Measurements from ENCODE around the gene ITGB1BP1. TPM values are rescaled to one million over a fixed set of nuclear protein-coding genes. Genes with fewer than 3 reads are reported as not detected.

Gene ITGB1BP1
- total and polyA plus RNA-seq, 10 of the 15 experiments (the other 5 are each of a cell fraction or from before 2014, with no cell fraction given), result 50.2 to 273 (median 97.2) TPM

GRCh38 chr2:9384521-9384920 lies 38.8 kb downstream of the ITGB1BP1 start (continued):
- TF ChIP-seq KAT2A (conservative IDR thresholded peaks at IDR 0.05; ENCODE audit: control insufficient read depth, low read depth, low read length) (no peak), STAT1 (conservative IDR thresholded peaks at IDR 0.05) (no peak), MYB (IDR thresholded peaks at IDR 0.05; ENCODE audit: borderline replicate concordance, low read depth, low read length) (no peak)
- TF ChIP-seq, protein P1, sequence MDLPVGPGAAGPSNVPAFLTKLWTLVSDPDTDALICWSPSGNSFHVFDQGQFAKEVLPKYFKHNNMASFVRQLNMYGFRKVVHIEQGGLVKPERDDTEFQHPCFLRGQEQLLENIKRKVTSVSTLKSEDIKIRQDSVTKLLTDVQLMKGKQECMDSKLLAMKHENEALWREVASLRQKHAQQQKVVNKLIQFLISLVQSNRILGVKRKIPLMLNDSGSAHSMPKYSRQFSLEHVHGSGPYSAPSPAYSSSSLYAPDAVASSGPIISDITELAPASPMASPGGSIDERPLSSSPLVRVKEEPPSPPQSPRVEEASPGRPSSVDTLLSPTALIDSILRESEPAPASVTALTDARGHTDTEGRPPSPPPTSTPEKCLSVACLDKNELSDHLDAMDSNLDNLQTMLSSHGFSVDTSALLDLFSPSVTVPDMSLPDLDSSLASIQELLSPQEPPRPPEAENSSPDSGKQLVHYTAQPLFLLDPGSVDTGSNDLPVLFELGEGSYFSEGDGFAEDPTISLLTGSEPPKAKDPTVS (IDR thresholded peaks at IDR 0.05; ENCODE audit: low read depth, low read length), result no peak

GRCh38 chr2:9382604-9383235 lies 40.6 kb downstream of the ITGB1BP1 start:
- intact Hi-C loops (cut with micrococcal nuclease; ENCODE audit: unreplicated experiment), result no loop called here
- no TSS peak for BruUV-seq (replicated peaks)
- SMC1A ChIA-PET (ENCODE audit: uncharacterized antibody, unreplicated experiment), result interaction anchor here (1.1 kb wide), 1 partner anchor 25 kb away, joined by 3 read pairs; no protein-coding TSS in a partner anchor
- H3K4me1 ChIP-seq (ENCODE audit: control insufficient read depth, insufficient read depth, low read length), result no peaks in the 10 kb centered on the region
- H3K27me3 ChIP-seq (replicated peaks in 1 of 2; ENCODE audit: control insufficient read depth in 2 of 2, insufficient read depth in 2 of 2, low read length in 1 of 2), result peaks cover 0 to 2% of the 10 kb centered on the region in 2 experiments; a peak in 1 of 4 replicates
- ATAC-seq (no peak), FAIRE-seq (no peak), DNase-seq (ENCODE audit: low read depth, low spot score) (no peak)
- no peak overlapping the region for H3K9ac ChIP-seq (ENCODE audit: control insufficient read depth, insufficient read depth, low read length)
- H3K4me2 ChIP-seq (ENCODE audit: control insufficient read depth, insufficient read depth), result no peak overlapping the region
- H3K79me2 ChIP-seq (ENCODE audit: control insufficient read depth, insufficient read depth, low read length), result no peaks in the 10 kb centered on the region
- RAD21 ChIA-PET (ENCODE audit: unreplicated experiment), result no interaction called here
- POLR2A ChIA-PET, result no interaction called here
- 22% methylated on average over 6 of the region's 6 CpGs for WGBS (ENCODE audit: insufficient coverage, insufficient replicate concordance, low lambda C conversion rate, missing lambda C conversion rate)
- H2AFZ ChIP-seq (ENCODE audit: control insufficient read depth, low read depth, low read length), result no peak overlapping the region
- H4K20me1 ChIP-seq (ENCODE audit: control insufficient read depth, insufficient read depth), result no peaks in the 10 kb centered on the region
- CTCF ChIA-PET, result no interaction called here
- H3K9me3 ChIP-seq (replicated peaks; ENCODE audit: control insufficient read depth, insufficient read depth, low read length), result no peaks in the 10 kb centered on the region; the same call in 2 of the 3 replicates
- H3K36me3 ChIP-seq (ENCODE audit: control insufficient read depth in 2 of 2, insufficient read depth in 2 of 2, low read length in 1 of 2), result no peaks in the 10 kb centered on the region
- H3K4me3 ChIP-seq, result no peak overlapping the region
- in situ Hi-C loops (cut with MboI), result no loop called here
- H3K27ac ChIP-seq (ENCODE audit: control insufficient read depth, insufficient read depth), result no peak overlapping the region
- TF ChIP-seq IKZF1 (conservative IDR thresholded peaks at IDR 0.05) (no peak), RUNX3 (IDR thresholded peaks at IDR 0.05; ENCODE audit: low read length) (no peak), EP300 (IDR thresholded peaks at IDR 0.05; ENCODE audit: borderline replicate concordance in 1 of 2, control insufficient read depth in 1 of 2, low read depth in 2 of 2, low read length in 2 of 2) (no peak), ZNF217 (IDR thresholded peaks at IDR 0.05) (no peak), ZBTB40 (IDR thresholded peaks at IDR 0.05; ENCODE audit: borderline replicate concordance) (no peak), SMC3 (IDR thresholded peaks at IDR 0.05; ENCODE audit: borderline replicate concordance, low read length) (no peak), SPI1 (IDR thresholded peaks at IDR 0.05; ENCODE audit: borderline replicate concordance, insufficient read depth, low read depth, low read length) (no peak), EGR1 (IDR thresholded peaks at IDR 0.05; ENCODE audit: borderline replicate concordance in 1 of 2, low read depth in 2 of 2, low read length in 2 of 2) (no peak), BRCA1 (IDR thresholded peaks at IDR 0.05; ENCODE audit: low read depth, low read length) (no peak), NFYB (IDR thresholded peaks at IDR 0.05; ENCODE audit: insufficient read depth, low read depth, low read length) (no peak), ELK1 (IDR thresholded peaks at IDR 0.05; ENCODE audit: low read depth, low read length) (no peak), JUNB (IDR thresholded peaks at IDR 0.05) (no peak)

Measured in GM12878 (cell line).